LHCN-M2 (cell line): ENCODE results near the gene TPRN. TPM values are rescaled to one million over a fixed set of nuclear protein-coding genes. Genes with fewer than 3 reads are reported as not detected.

Experiments
- DNase-seq: peaks from one replicate; pipeline ENCODE4 v3.0.0-alpha.2; 2012; ENCODE audit warnings: low read depth
- total RNA-seq: library from RNA; depleted of rRNA; stranded (reverse); fragments of >200 nt; gene quantifications from 2 replicates; pipeline ENCODE4 v1.2.3, GENCODE V29; 2014

Gene TPRN
- total RNA-seq, 1 experiment from 2014 or later: 10.7 TPM

- no peak for DNase-seq
These were observed 25.7 kb downstream of the TPRN start for GRCh38 chr9:137174722-137175293.

GRCh38 chr9:137173796-137174664, 26.5 kb downstream of the TPRN start:
- DNase-seq: no peak

GRCh38 chr9:137172901-137173795, 27.4 kb downstream of the TPRN start:
- no peak for DNase-seq

GRCh38 chr9:137171149-137171900, 29.2 kb downstream of the TPRN start:
- no peak for DNase-seq

GRCh38 chr9:137170486-137171148, 29.9 kb downstream of the TPRN start:
- no peak for DNase-seq

GRCh38 chr9:137169896-137170358, 30.6 kb downstream of the TPRN start, which contains the start of gene LRRC26:
TSS of gene LRRC26 (minus strand) at chr9:137170051. CDS start at chr9:137169943, 108 bp downstream.
- DNase-seq: no peak

GRCh38 chr9:137168904-137169856, 31.4 kb downstream of the TPRN start:
- DNase-seq: peak; percentile 41

GRCh38 chr9:137168573-137168903, 32.0 kb downstream of the TPRN start:
- no peak for DNase-seq

GRCh38 chr9:137167747-137168572, 32.6 kb downstream of the TPRN start:
- no peak for DNase-seq

- no peak for DNase-seq
These were observed 33.2 kb downstream of the TPRN start for GRCh38 chr9:137167277-137167746.

- no peak for DNase-seq
These were observed 33.9 kb downstream of the TPRN start for GRCh38 chr9:137166380-137167229.

- DNase-seq: no peak
These were observed 35.2 kb downstream of the TPRN start for GRCh38 chr9:137165250-137165836.

GRCh38 chr9:137164370-137165249, 35.9 kb downstream of the TPRN start:
- DNase-seq: no peak

GRCh38 chr9:137163805-137164204, 36.7 kb downstream of the TPRN start:
- no peak for DNase-seq

GRCh38 chr9:137163365-137163715, 37.2 kb downstream of the TPRN start:
- no peak for DNase-seq
